ENCODE measurements around the gene DTNBP1.
"Not testable (repeated sequence)": the region's sequence is repeated elsewhere in the genome, so short reads cannot be mapped to it uniquely, and the experiment has no call there.

DTNBP1 gene

GRCh38 chr6:15665237-15665636 is 2.4 kb upstream of the DTNBP1 start:
- DNase-seq = no peak

- no peak for DNase-seq
These were observed 473 bp upstream of the DTNBP1 start for GRCh38 chr6:15663130-15663871.

- no peak for DNase-seq
These were observed 939 bp downstream of the DTNBP1 start for GRCh38 chr6:15661853-15662325.

- DNase-seq = no peak
These were observed 3.6 kb downstream of the DTNBP1 start for GRCh38 chr6:15659181-15659580.

- no peak for DNase-seq
These were observed 4.6 kb downstream of the DTNBP1 start for GRCh38 chr6:15658181-15658744.

GRCh38 chr6:15657290-15657689 is 5.5 kb downstream of the DTNBP1 start:
- no peak for DNase-seq

- no peak for DNase-seq
These were observed 6.7 kb downstream of the DTNBP1 start for GRCh38 chr6:15656145-15656544.

GRCh38 chr6:15654250-15654649 is 8.6 kb downstream of the DTNBP1 start:
- no peak for DNase-seq

GRCh38 chr6:15653581-15653980 is 9.2 kb downstream of the DTNBP1 start:
- no peak for DNase-seq

- not testable (repeated sequence) for DNase-seq
These were observed 12.7 kb downstream of the DTNBP1 start for GRCh38 chr6:15650004-15650559.

- no peak for DNase-seq
These were observed 17.9 kb downstream of the DTNBP1 start for GRCh38 chr6:15644904-15645303.

- no peak for DNase-seq
These were observed 19.3 kb downstream of the DTNBP1 start for GRCh38 chr6:15643542-15643941.

- DNase-seq = no peak
These were observed 20.6 kb downstream of the DTNBP1 start for GRCh38 chr6:15642276-15642675.

GRCh38 chr6:15638373-15638772 is 24.5 kb downstream of the DTNBP1 start:
- no peak for DNase-seq

- DNase-seq = no peak
These were observed 31.4 kb downstream of the DTNBP1 start for GRCh38 chr6:15631432-15631831.

- DNase-seq = no peak
These were observed 32.6 kb downstream of the DTNBP1 start for GRCh38 chr6:15630202-15630601.

GRCh38 chr6:15629487-15629886 is 33.3 kb downstream of the DTNBP1 start:
- no peak for DNase-seq

- DNase-seq = peak; percentile 68
These were observed 34.2 kb downstream of the DTNBP1 start for GRCh38 chr6:15628499-15629131.

GRCh38 chr6:15627821-15628220 is 35.0 kb downstream of the DTNBP1 start:
- DNase-seq = no peak

GRCh38 chr6:15626878-15627674 is 35.8 kb downstream of the DTNBP1 start:
- DNase-seq = no peak

GRCh38 chr6:15626160-15626559 is 36.7 kb downstream of the DTNBP1 start:
- DNase-seq = no peak

GRCh38 chr6:15623276-15624116 is 39.3 kb downstream of the DTNBP1 start:
- no peak for DNase-seq

Data from activated naive CD4-positive, alpha-beta T cell treated with Interleukin-2 at 50 U/mL for 16 hours (primary cell).